ENCODE results near the gene PRDM16.

The PRDM16 gene

DNA sequence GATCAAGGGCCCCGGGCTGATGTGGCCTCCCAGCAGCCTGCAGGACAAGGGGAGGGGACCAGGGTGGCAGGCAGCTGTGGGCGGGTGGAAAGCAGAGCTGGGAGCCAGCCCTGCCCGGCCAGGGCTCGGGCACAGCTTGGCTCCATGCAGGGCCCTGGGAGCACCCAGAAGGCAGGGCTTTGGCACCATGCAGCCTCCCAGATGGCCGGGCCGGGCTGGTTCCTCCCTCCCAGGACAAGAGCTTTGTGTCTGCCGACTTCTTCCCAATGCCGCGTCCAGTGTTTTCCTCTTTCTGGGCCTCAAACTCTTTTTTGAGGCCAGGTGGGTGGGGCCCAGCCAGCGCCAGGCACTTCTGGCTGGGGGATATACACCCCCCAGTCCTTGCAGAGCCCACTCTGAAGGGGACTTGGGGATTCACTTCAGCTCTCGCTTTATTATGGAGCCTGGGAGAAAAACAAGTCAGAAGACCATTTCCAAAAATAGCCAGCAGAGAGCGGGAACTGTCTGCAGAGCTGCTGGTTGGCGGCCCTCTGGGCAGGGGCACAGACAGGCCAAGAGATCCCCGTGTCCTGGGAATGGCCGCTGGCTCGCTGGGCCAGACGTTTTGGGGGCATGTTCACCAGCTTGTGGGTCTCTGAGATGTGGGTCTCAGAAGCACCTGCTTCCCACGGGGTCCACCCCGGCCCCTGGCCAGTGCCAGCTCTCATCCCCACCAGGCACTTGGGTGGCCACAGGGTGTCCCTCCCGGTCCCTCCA lies 281.7 kb downstream of the PRDM16 start:
- DNase-seq (ENCODE audit: low read depth in 1 of 2, low spot score in 1 of 2): no peak

DNA sequence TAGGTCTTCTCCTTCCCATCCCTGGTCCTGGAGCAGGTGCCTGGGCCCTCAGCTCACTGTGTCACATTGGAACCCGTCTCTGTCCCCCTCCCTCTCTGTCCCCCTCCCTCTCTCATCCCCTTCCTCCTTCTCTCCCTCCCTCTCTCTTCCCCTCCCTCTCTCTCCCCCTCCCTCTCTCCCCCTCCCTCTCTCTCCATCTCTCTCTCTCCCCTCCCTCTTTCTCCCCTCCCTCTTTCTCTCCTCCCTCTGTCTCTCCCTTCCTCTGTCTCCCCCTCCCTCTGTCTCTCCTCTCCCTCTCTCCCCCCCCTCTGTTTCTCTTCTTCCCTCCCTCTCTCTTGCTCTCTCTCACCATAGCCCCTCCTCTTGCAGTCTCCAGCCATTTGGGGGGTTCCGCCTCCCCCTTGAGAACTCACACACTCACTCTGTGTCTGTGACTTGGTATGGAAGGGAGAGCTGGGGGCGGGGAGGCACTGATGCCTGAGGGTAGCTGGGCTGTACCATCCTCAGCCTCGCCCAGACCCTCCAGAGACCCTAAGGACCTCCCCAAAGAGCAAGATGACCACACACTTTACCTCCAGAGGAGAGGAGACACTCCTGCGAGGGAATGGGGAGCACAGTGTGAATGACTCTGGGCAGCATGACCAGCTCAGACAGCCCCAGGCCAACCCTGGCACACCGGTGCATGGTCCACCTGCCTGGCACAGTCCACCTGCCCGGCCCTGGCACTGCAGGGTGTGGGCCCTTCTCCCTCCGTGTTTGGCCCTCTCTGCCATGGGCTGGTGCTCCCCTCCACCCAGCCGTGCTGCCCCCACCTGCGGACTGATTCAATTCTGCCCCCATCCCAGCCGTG lies 282.7 kb downstream of the PRDM16 start:
- no peak for DNase-seq (ENCODE audit: low read depth in 1 of 2, low spot score in 1 of 2)

- no peak for DNase-seq (ENCODE audit: low read depth in 1 of 2, low spot score in 1 of 2)
Measured at GRCh38 chr1:3352299-3352951, 283.4 kb downstream of the PRDM16 start.

GRCh38 chr1:3352952-3353331 lies 283.9 kb downstream of the PRDM16 start:
- no peak for DNase-seq (ENCODE audit: low read depth in 1 of 2, low spot score in 1 of 2)

GRCh38 chr1:3353876-3354275 lies 284.9 kb downstream of the PRDM16 start:
- no peak for DNase-seq (ENCODE audit: low read depth in 1 of 2, low spot score in 1 of 2)

DNA sequence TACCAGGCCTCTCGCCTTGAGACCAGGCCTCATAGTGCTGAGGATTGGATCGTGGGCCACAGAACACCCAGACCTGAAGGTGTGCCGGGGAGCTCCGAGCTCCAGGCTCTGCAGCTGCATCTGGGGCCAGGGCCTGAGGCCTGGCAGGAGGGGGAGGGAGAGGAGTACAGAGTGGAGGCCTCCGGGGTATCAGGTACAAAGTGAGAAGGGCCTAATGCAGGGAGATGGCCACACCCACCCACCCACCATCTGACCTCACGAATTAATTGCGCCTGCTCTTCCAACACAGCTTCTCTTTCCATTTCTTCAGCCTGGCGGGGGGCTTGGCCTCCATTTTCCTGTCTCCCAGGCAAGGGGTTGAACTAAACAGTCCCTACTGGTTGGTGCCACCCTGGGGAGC lies 286.1 kb downstream of the PRDM16 start:
- no peak for DNase-seq (ENCODE audit: low read depth in 1 of 2, low spot score in 1 of 2)

GRCh38 chr1:3355894-3356826 lies 287.2 kb downstream of the PRDM16 start:
- no peak for DNase-seq (ENCODE audit: low read depth in 1 of 2, low spot score in 1 of 2)

DNA sequence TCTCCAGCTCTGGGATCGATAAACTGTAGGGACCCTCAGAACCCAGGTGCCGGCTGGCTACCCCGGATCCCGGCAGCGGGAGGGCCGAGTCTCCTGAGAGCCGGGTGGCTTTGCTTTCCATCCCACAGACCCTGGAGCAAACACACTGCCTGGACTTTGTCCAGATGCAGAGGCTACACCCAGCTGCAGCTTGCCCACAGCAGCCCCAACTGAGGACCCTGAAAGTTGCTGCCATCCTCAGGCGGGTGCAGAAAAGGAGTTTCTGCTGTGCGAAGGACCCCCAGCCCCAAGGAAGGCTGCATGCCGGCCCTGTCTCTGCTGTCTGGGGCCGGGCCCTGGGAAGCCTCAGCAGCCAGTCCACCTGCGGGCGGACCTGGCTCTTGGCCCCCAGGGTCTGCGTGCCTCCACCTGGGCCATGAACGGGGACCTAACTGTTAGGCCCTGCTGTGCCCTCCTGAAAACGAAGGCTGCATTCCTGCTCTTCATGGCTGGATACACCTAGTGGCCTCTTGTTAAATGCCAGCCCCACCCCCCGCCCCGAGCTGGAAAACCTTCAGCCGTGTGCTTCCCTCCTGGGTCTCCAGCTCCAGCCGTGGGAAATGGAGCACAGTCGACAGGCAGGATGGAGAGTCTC lies 287.9 kb downstream of the PRDM16 start:
- DNase-seq (ENCODE audit: low read depth in 1 of 2, low spot score in 1 of 2): no peak

DNA sequence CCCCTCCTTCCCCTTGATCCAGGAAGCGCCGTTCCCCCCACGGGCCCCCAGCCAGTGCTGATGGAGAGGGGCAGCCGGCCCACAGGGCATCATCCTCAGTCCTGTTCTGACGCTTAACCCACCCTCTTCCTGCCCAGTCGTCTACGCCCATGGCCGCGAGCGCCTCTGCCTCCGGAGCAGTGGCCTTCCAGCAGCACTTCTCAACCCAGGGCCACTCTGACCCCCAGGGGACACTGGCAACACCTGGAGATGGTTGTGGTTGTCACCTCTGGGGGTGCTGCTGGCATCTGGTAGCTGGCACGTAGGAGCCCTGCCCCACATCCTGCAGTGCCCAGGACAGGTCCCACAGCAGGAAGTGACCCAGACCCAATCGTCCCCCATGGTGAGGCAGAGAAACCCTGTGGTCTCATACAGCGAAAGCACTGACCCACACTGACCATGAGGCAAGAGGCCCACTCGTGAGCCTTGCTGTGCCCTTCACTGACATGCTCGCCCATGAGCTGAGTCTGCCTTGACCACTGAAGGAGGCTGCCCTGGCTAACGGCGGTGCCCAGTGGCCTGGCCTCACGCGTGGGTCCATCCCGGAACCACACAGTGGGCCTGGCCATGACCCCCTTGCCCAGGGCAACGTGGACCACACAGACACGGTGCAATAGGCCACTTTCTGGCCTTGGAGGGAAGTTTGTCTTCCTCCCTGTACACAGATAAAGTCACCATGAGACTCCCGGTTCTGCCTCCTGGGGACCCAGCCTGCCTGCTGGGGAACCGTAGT lies 288.7 kb downstream of the PRDM16 start:
- DNase-seq (ENCODE audit: low read depth in 1 of 2, low spot score in 1 of 2): no peak

DNA sequence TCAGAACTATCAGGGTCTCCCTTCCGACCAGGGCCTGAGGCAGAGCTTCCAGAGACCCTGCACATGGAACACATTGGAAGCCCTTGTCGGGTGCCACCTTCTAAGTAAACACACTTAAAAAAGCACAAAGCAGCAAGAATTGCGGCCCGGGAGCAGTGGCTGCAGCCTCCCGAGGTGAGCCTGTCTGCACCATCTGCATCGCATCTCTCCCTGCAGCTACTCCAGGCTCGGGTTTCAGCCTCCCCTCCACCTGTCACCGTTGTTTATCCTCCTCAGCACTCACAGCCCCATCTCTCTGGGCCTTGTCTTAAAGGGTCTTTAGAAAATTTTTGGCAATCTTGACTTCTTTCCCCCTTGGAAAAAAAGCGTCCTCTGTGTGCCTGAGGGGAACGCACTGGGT lies 290.3 kb downstream of the PRDM16 start:
- DNase-seq (ENCODE audit: low read depth in 1 of 2, low spot score in 1 of 2): no peak

- no peak for DNase-seq (ENCODE audit: low read depth in 1 of 2, low spot score in 1 of 2)
Measured at GRCh38 chr1:3359756-3360440, 290.9 kb downstream of the PRDM16 start.

DNA sequence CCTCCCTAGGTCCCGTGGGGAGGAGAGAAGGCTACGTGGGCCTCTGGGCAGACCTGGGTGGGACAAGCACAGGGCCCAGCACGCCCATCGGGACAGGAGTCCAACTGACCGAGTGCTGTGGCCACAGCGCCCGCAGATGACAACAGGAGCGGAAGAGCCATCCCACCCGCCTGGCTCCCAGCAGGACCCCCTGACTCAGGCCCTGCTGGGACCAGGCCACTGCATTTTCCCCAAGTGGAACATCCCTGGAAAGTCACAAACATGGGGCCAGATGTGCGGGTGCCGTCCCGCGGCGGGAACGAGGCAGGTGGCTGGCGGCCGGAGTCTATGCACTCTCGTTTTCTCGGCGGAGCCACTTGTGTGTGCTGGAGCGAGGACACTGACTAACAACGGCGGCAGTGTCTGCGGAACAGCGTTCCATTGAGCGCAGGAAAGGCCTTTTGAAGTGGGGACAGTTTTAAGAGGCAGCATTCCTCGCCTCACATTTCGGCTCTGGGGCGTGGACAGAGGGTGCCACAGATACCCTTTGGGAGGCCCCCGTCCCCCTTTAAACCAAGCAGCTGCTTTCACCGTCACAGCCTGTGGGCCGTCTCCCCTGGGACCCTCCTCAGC lies 291.7 kb downstream of the PRDM16 start:
- no peak for DNase-seq (ENCODE audit: low read depth in 1 of 2, low spot score in 1 of 2)

- no peak for DNase-seq (ENCODE audit: low read depth in 1 of 2, low spot score in 1 of 2)
Measured at GRCh38 chr1:3363023-3363422, 294.0 kb downstream of the PRDM16 start.

- no peak for DNase-seq (ENCODE audit: low read depth in 1 of 2, low spot score in 1 of 2)
Measured at GRCh38 chr1:3363756-3364155, 294.8 kb downstream of the PRDM16 start.

GRCh38 chr1:3364551-3364950 lies 295.5 kb downstream of the PRDM16 start:
- DNase-seq (ENCODE audit: low read depth in 1 of 2, low spot score in 1 of 2): no peak

DNA sequence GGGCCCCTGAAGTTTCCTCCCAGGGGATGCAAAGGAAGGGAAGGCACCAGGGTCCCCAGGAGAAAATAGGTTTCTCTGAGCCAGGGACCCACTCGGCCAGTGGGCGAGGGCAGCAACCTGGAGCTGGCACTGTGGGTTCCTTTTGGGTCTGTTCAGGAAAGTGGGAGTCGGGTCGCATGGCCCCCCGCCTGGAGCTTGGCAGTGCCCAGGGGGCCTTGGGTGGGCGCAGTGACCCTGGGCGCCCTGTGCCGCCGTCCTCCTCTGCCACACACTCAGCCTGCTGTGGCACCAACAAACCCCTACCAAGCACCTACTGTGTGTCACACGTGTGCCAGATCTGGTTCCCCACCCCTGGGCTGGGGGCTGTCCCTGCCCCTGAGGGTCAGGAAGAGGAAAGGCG lies 296.0 kb downstream of the PRDM16 start:
- DNase-seq (ENCODE audit: low read depth in 1 of 2, low spot score in 1 of 2): no peak

- no peak for DNase-seq (ENCODE audit: low read depth in 1 of 2, low spot score in 1 of 2)
Measured at GRCh38 chr1:3365523-3366125, 296.6 kb downstream of the PRDM16 start.
